NCI-H748 treated with DMSO at 0.1 percent for 48 hours (cell line): ENCODE measurements around the gene OR4C12.
A peak's percentile ranks its signal among the peaks of the same experiment; 100 is the strongest.
"Not testable (repeated sequence)": the region's sequence is repeated elsewhere in the genome, so short reads cannot be mapped to it uniquely, and the experiment has no call there.

Experiments
- DNase-seq: peaks from one replicate; lab custom pipeline; 2025; lab: John Stamatoyannopoulos, UW

The OR4C12 gene

GRCh38 chr11:49982435-49982834 lies at the start of gene OR4C12:
TSS of gene OR4C12 (minus strand) at chr11:49982535. CDS start at chr11:49982501, 34 bp downstream.
- DNase-seq = not testable (repeated sequence)

GRCh38 chr11:50030193-50030592 lies 47.9 kb upstream of the OR4C12 start:
- DNase-seq = no peak

- DNase-seq = peak; percentile 58
These were observed 13.2 kb upstream of the OR4C12 start for GRCh38 chr11:49995565-49995964.

GRCh38 chr11:49973439-49973838 lies 8.9 kb downstream of the OR4C12 start:
- DNase-seq = not testable (repeated sequence)

GRCh38 chr11:49952091-49952490 lies 30.2 kb downstream of the OR4C12 start, which contains the start of gene OR4C13:
TSS of gene OR4C13 (plus strand) at chr11:49952391. CDS start at chr11:49952423, 32 bp downstream.
- no peak for DNase-seq

GRCh38 chr11:49948701-49949100 lies 33.6 kb downstream of the OR4C12 start:
- not testable (repeated sequence) for DNase-seq
